Measurements from ENCODE around the gene EYS.
"Not testable (repeated sequence)": the region's sequence is repeated elsewhere in the genome, so short reads cannot be mapped to it uniquely, and the experiment has no call there.

The EYS gene

GRCh38 chr6:64006246-64006645 is 1700.8 kb downstream of the EYS start:
- no peak for DNase-seq

- no peak for DNase-seq
These were observed 1706.1 kb downstream of the EYS start for GRCh38 chr6:64000818-64001491.

- DNase-seq, result no peak
These were observed 1707.4 kb downstream of the EYS start for GRCh38 chr6:63999613-64000012.

- DNase-seq, result no peak
These were observed 1708.0 kb downstream of the EYS start for GRCh38 chr6:63998991-63999390.

- no peak for DNase-seq
These were observed 1709.3 kb downstream of the EYS start for GRCh38 chr6:63997734-63998133.

- no peak for DNase-seq
These were observed 1709.8 kb downstream of the EYS start for GRCh38 chr6:63997221-63997620.

- DNase-seq, result no peak
These were observed 1721.8 kb downstream of the EYS start for GRCh38 chr6:63985223-63985622.

GRCh38 chr6:63975699-63976098 is 1731.3 kb downstream of the EYS start:
- DNase-seq, result peak; percentile 9

- DNase-seq, result no peak
These were observed 1738.4 kb downstream of the EYS start for GRCh38 chr6:63968650-63969049.

GRCh38 chr6:63964366-63964765 is 1742.7 kb downstream of the EYS start:
- DNase-seq, result no peak

GRCh38 chr6:63963769-63964315 is 1743.2 kb downstream of the EYS start:
- no peak for DNase-seq

- DNase-seq, result not testable (repeated sequence)
These were observed 1753.5 kb downstream of the EYS start for GRCh38 chr6:63953336-63954021.

- DNase-seq, result no peak
These were observed 1759.1 kb downstream of the EYS start for GRCh38 chr6:63947792-63948529.

- DNase-seq, result no peak
These were observed 1761.0 kb downstream of the EYS start for GRCh38 chr6:63945987-63946386.

- no peak for DNase-seq
These were observed 1763.2 kb downstream of the EYS start for GRCh38 chr6:63943826-63944225.

GRCh38 chr6:63941747-63942470 is 1765.1 kb downstream of the EYS start:
- DNase-seq, result no peak

- no peak for DNase-seq
These were observed 1767.0 kb downstream of the EYS start for GRCh38 chr6:63940056-63940455.

GRCh38 chr6:63936399-63936798 is 1770.6 kb downstream of the EYS start:
- no peak for DNase-seq

- no peak for DNase-seq
These were observed 1771.3 kb downstream of the EYS start for GRCh38 chr6:63935732-63936131.

GRCh38 chr6:63933948-63934347 is 1773.1 kb downstream of the EYS start:
- not testable (repeated sequence) for DNase-seq

- DNase-seq, result no peak
These were observed 1776.2 kb downstream of the EYS start for GRCh38 chr6:63930848-63931247.

- no peak for DNase-seq
These were observed 1777.9 kb downstream of the EYS start for GRCh38 chr6:63929111-63929510.

GRCh38 chr6:63928613-63929012 is 1778.4 kb downstream of the EYS start:
- no peak for DNase-seq

Measured in NCI-H226 (cell line).